GM21825 (cell line): ENCODE measurements around the gene FBXO27.
"Not testable (repeated sequence)": the region's sequence is repeated elsewhere in the genome, so short reads cannot be mapped to it uniquely, and the experiment has no call there.

ENCODE experiments used
- ATAC-seq: cut with Tn5 transposase; IDR thresholded peaks from one replicate; pipeline ENCODE4 v1.9.1; 2021; ENCODE audit warnings: mild to moderate bottlenecking, moderate library complexity; ENCODE audit not compliant: unreplicated experiment

FBXO27 gene

GRCh38 chr19:39045506-39045905, 13.2 kb upstream of the FBXO27 start:
- ATAC-seq = no peak

GRCh38 chr19:39038098-39038497, 5.7 kb upstream of the FBXO27 start:
- no peak for ATAC-seq

- ATAC-seq = no peak
Measured at GRCh38 chr19:39037194-39037593, 4.8 kb upstream of the FBXO27 start.

GRCh38 chr19:39036581-39036980, 4.2 kb upstream of the FBXO27 start:
- ATAC-seq = no peak

GRCh38 chr19:39031368-39032062, 834 bp downstream of the FBXO27 start:
- peak; percentile 85 for ATAC-seq

- ATAC-seq = no peak
Measured at GRCh38 chr19:39030854-39031367, 1.4 kb downstream of the FBXO27 start.

GRCh38 chr19:39024875-39025641, 7.3 kb downstream of the FBXO27 start:
- ATAC-seq = no peak

GRCh38 chr19:39021063-39021462, 11.3 kb downstream of the FBXO27 start:
- no peak for ATAC-seq

- no peak for ATAC-seq
Measured at GRCh38 chr19:39017646-39018045, 14.7 kb downstream of the FBXO27 start.

- ATAC-seq = no peak
Measured at GRCh38 chr19:39017026-39017425, 15.3 kb downstream of the FBXO27 start.

GRCh38 chr19:39014037-39014436, 18.3 kb downstream of the FBXO27 start:
- no peak for ATAC-seq

GRCh38 chr19:39009001-39009400, 23.3 kb downstream of the FBXO27 start:
- ATAC-seq = no peak

GRCh38 chr19:39008137-39008536, 24.2 kb downstream of the FBXO27 start:
- no peak for ATAC-seq

GRCh38 chr19:39007096-39007495, 25.3 kb downstream of the FBXO27 start:
- ATAC-seq = no peak

- ATAC-seq = no peak
Measured at GRCh38 chr19:39004403-39004802, 27.9 kb downstream of the FBXO27 start.

GRCh38 chr19:39003796-39004195, 28.6 kb downstream of the FBXO27 start:
- ATAC-seq = no peak

GRCh38 chr19:39003188-39003587, 29.2 kb downstream of the FBXO27 start:
- ATAC-seq = no peak

- no peak for ATAC-seq
Measured at GRCh38 chr19:39001041-39001440, 31.3 kb downstream of the FBXO27 start.

GRCh38 chr19:38997576-38997975, 34.8 kb downstream of the FBXO27 start:
- not testable (repeated sequence) for ATAC-seq

GRCh38 chr19:38993271-38993670, 39.1 kb downstream of the FBXO27 start:
- no peak for ATAC-seq

GRCh38 chr19:38990949-38991697, 41.2 kb downstream of the FBXO27 start:
- no peak for ATAC-seq
